Bronchial epithelial cell (primary cell): Measurements from ENCODE around the gene COBL. TPM values are rescaled to one million over a fixed set of nuclear protein-coding genes. Genes with fewer than 3 reads are reported as not detected.
A peak's percentile ranks its signal among the peaks of the same experiment; 100 is the strongest.

Experiments
- DNase-seq: peaks from one replicate; pipeline ENCODE4 v3.0.0-alpha.2; 2010; ENCODE audit warnings: low read depth
- FAIRE-seq: peaks from 2 replicates; lab custom pipeline; 2011; peaks lifted over from hg19 to GRCh38; lab: Jason Lieb, UNC
- H3K27me3 ChIP-seq: 2 replicates; pipeline ENCODE4 v1.5.1; 2011; ENCODE audit warnings: low read length; ENCODE audit not compliant: control insufficient read depth, insufficient read depth
- H3K36me3 ChIP-seq: 2 replicates; pipeline ENCODE4 v1.5.1; 2011; ENCODE audit warnings: low read length; ENCODE audit not compliant: control insufficient read depth, insufficient read depth
- H3K4me3 ChIP-seq: 2 replicates; pipeline ENCODE4 v1.5.1; 2011; ENCODE audit warnings: mild to moderate bottlenecking, low read depth, low read length, control low read depth
- total RNA-seq: library from RNA; depleted of rRNA; stranded (reverse); fragments of >200 nt; gene quantifications from 2 replicates; pipeline ENCODE4 v1.2.1, GENCODE V29; 2014
- TF ChIP-seq, protein P1 (sequence below): IDR thresholded peaks from 2 replicates; pipeline ENCODE4 v1.5.1; 2011; ENCODE audit warnings: mild to moderate bottlenecking, moderate library complexity, low read length, control low read depth, inconsistent platforms; ENCODE audit not compliant: insufficient read depth, severe bottlenecking

The COBL gene
- total RNA-seq, 1 donor from 2014 or later: 1.1 TPM

DNA sequence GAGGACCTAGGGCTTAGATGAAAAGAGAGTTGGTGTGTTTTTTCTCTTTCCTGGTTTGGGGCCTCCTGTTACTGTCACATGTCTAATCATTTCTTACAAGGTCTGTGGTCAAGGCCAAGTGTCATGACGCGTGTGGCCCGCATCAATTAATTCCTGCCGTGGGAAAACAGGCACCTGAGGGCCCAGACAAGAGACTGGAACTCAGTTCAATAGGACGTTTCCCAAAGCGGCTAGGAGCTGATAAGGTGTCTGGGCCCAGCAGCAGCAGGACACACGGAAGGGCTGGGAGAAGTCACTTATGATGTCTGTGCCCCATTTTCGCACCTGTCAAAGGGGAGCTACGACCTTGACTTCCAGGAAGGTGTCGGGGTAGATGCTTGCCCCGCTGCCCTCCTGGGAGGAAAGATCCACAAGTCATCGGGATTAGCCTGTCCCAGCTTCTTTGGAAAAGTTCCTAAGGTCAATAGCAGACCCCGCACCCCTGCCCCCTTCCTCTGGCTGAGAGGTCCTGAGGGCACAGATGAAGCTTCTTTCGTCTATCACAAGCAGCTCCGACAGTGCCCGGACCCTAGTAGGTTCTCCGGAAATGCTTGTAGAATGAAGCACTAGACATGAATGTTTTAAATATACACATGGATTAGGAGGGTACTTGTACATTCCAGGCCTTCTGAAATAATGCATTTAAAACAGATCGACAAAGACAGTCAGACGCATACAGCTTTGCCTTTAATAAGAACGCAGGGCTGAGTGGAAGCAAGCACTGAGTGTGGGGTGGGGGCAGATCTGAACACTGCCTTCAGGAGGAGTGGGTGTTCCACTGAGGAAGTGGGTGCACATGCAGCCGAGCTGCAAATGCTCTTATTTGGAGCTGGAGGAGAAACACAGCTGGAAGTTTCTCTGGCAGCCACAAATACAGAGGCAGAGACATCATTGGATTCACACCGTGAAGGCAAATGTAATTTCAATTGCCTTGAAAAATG, 296.4 kb downstream of the COBL start:
- FAIRE-seq: no peak

GRCh38 chr7:51019191-51019844, 297.3 kb downstream of the COBL start:
- peak; percentile 90 for DNase-seq
- H3K4me3 ChIP-seq: no peak overlapping the region
- H3K36me3 ChIP-seq: no peaks in the 10 kb centered on the region
- TF ChIP-seq, protein P1, sequence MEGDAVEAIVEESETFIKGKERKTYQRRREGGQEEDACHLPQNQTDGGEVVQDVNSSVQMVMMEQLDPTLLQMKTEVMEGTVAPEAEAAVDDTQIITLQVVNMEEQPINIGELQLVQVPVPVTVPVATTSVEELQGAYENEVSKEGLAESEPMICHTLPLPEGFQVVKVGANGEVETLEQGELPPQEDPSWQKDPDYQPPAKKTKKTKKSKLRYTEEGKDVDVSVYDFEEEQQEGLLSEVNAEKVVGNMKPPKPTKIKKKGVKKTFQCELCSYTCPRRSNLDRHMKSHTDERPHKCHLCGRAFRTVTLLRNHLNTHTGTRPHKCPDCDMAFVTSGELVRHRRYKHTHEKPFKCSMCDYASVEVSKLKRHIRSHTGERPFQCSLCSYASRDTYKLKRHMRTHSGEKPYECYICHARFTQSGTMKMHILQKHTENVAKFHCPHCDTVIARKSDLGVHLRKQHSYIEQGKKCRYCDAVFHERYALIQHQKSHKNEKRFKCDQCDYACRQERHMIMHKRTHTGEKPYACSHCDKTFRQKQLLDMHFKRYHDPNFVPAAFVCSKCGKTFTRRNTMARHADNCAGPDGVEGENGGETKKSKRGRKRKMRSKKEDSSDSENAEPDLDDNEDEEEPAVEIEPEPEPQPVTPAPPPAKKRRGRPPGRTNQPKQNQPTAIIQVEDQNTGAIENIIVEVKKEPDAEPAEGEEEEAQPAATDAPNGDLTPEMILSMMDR: no peak
- no peak for FAIRE-seq
- no peaks in the 10 kb centered on the region for H3K27me3 ChIP-seq

More for the DNA sequence above, 296.4 kb downstream of the COBL start:
- Histone ChIP-seq H3K36me3 (no peaks in the 10 kb centered on the region), H3K27me3 (no peaks in the 10 kb centered on the region), H3K4me3 (no peak overlapping the region)
- no peak for DNase-seq
- TF ChIP-seq, protein P1: no peak

- Histone ChIP-seq H3K36me3 (no peaks in the 10 kb centered on the region), H3K27me3 (peaks cover 2% of the 10 kb centered on the region), H3K4me3 (no peak overlapping the region)
- no peak for DNase-seq
- no peak for FAIRE-seq
- TF ChIP-seq, protein P1: no peak
Measured at GRCh38 chr7:51017576-51018535, 298.8 kb downstream of the COBL start.

DNA sequence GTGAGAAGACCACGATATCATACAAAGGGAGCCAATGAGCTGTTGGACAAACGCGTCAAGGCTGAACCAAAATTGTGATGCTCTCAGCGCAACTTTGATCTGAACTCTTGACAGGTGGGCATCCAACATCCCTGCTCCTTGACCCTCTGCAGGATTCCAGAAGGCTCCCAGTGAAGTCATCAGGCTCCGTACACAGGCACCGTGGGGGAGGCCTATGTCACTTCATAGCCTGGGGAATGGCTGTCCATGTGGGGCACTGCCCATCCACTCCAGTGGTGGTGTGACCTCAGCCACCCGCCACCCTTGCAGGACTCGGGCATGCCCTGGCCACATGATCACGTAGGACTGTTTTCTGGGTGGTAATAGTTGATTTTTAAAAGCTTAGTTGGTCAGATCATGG, 300.1 kb downstream of the COBL start:
- FAIRE-seq (no peak), DNase-seq (no peak)
- H3K4me3 ChIP-seq: no peak overlapping the region
- TF ChIP-seq, protein P1: no peak
- peaks cover 6% of the 10 kb centered on the region for H3K27me3 ChIP-seq
- H3K36me3 ChIP-seq: no peaks in the 10 kb centered on the region

GRCh38 chr7:51015581-51015980, 301.0 kb downstream of the COBL start:
- H3K27me3 ChIP-seq: peaks cover 6% of the 10 kb centered on the region
- TF ChIP-seq, protein P1: no peak
- H3K4me3 ChIP-seq: no peak overlapping the region
- FAIRE-seq (no peak), DNase-seq (no peak)
- no peaks in the 10 kb centered on the region for H3K36me3 ChIP-seq
